OCI-LY1 (cell line): ENCODE measurements around the gene EPB41L4A.

ENCODE experiments used
- CTCF ChIP-seq: fragments of 200-600 bp; sonication (generic), shearing (Covaris generic); IDR thresholded peaks from 2 replicates; pipeline ENCODE4 v1.5.1; 2017; ENCODE audit warnings: mild to moderate bottlenecking, antibody characterized with exemption, low read length, moderate library complexity, mixed read lengths
- EZH2 ChIP-seq: fragments of 200-600 bp; sonication (generic), shearing (Covaris generic); IDR thresholded peaks from 2 replicates; pipeline ENCODE4 v1.8.0; 2017; ENCODE audit warnings: borderline replicate concordance, mixed run types, mild to moderate bottlenecking, antibody characterized with exemption, low read length, moderate library complexity, mixed read lengths

- no peak for TF ChIP-seq CTCF
- TF ChIP-seq EZH2: no peak
Observed at GRCh38 chr5:112379542-112380325, 39.3 kb downstream of the EPB41L4A start.
